Colon (tissue), 2 donors: ENCODE results near the gene HOXB2.
"Not testable (repeated sequence)": the region's sequence is repeated elsewhere in the genome, so short reads cannot be mapped to it uniquely, and the experiment has no call there.

Experiments
- FAIRE-seq: peaks from 2 replicates; lab custom pipeline; 2012; peaks lifted over from hg19 to GRCh38; lab: Jason Lieb, UNC
- donor health status: control.
- donor health status: control.

HOXB2 gene

DNA sequence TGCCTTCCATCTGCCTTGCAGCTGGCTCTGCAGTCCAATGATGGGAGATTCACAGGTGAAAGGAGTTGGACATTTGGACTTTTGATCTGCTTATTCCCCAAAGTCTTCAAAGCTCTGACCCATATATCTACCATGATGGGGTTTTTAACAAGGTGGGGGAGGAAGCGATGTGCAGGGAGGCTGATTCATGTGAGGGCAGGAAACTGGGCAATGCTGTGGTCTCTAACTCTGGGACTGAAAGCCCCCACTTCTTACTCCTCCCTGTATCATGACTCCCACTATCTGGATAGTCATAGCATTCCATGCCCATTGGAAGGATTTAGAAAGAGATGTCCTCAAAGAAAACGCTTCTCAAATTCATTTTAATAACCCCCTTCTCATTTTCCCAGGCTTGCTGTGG lies 30.4 kb downstream of the HOXB2 start:
- no peak for FAIRE-seq

- no peak for FAIRE-seq
Observed at GRCh38 chr17:48513666-48514455, 31.0 kb downstream of the HOXB2 start.

DNA sequence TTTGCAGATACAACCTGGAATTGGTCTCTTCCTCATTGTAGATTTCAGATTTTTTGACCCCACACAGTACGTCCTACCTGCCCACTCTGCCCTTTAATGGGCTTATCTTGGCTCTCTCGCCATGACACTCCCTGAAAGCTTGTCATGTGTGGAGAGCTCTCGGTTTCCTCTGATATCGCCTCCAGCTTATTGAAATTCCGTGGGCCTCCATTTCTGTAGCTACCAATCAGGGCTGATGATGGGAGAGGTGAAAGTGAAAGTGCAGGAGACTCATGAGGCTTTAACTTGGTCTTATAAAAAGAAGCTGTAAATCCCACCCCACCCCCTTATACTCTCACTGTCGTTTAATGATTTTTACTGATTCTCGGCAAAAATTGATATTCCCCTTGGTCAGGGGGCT lies 31.8 kb downstream of the HOXB2 start:
- FAIRE-seq, result no peak

GRCh38 chr17:48510761-48511604 lies 33.9 kb downstream of the HOXB2 start:
- FAIRE-seq, result no peak

- no peak for FAIRE-seq
Observed at GRCh38 chr17:48510381-48510760, 34.5 kb downstream of the HOXB2 start.

- not testable (repeated sequence) for FAIRE-seq
Observed at GRCh38 chr17:48509708-48510107, 35.2 kb downstream of the HOXB2 start.

DNA sequence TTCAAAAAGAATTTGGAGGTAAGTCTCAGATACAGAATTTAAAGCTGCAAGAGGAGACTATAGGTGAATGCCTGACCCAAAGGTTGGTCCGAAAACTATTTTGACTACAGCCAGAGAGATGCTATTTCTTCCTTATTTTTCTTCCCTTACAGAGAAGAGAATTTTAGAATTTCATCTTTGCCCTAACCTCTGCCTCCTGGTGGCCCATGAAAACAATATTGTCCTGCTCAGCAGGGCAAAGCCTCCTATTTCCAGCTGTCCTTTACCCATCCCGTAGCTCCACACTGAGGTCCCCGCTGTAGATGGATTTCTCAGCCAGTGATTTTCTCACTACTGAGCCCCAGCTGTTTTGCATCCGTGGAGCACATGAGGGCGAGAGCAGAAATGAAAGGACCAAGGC lies 38.7 kb downstream of the HOXB2 start:
- FAIRE-seq, result no peak

DNA sequence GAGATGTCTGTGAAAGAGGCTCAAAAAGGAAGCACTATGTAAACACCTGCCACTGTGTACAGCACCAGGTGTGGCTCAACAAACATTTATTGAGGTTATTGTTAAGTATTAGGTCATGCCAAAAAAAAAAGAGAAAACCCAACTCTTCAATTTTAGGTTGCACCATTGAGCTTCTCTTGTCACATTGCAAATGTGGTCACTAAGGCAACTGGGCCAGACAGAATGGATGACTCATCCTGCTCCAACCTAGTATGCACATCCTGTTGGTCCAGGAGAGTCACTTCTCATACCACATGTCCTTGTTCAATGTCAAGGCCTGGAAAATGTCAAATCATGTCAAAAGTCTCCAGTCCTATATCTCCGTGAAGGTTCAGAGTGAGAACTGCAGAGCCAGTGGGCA lies 39.1 kb downstream of the HOXB2 start:
- no peak for FAIRE-seq

- no peak for FAIRE-seq
Observed at GRCh38 chr17:48504953-48505352, 40.0 kb downstream of the HOXB2 start.

DNA sequence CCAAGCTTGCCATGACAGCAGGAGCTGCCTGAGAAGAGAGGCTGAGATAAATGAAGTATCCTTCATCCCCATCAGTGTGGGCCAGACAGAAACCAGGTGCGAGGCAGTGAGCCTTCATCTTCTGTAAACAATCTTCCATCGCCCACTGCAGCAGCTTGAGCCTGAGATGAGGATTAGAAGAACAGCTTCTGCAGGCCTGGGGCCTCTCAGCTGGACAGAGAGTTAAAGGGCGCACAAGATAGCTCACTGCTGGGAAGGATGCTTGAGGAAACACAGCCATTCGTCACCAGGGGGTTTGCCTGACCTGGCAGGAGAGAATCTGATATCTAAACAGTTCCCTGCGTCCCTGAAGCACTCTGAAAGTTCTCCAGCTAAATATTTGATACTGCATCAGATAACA lies 41.2 kb downstream of the HOXB2 start:
- no peak for FAIRE-seq

DNA sequence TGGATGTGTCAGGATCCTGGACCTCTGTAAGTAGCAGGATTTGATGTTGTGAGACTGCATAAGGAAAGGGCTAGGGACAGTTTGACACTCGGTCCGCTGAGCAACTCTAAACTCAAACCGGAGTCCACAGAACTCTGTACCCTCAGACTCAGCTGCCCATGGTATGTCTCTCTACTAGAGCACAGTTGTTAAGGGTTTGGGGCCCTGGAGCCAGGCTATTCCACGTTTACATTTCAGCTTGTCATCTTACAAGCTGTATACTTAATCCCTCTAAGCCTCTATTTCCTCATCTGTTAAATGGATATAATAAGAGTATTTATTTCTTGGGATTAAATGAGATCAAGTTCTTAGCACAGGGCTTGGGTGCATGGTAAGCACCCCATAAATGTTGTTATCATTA lies 42.0 kb downstream of the HOXB2 start:
- no peak for FAIRE-seq

DNA sequence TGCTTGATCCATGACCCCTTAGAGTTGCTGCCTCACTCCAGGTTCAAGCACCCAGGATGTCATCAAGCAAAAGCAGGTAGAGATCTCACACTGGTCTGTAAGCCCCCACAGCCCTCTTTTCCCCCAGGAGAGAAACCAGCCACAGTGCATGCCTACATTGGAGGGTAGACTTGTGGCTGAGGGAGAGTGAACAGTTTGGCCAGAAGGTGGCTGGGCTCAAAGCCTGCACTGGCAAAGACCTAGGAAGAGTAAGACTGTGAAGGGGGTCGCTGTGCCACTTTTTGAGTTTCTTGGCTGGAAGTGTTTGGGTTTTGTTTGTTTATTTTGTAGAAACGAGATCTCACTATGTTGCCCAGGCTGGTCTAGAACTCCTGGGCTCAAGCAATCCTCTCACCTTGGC lies 42.6 kb downstream of the HOXB2 start:
- FAIRE-seq, result no peak

- no peak for FAIRE-seq
Observed at GRCh38 chr17:48500435-48501426, 44.2 kb downstream of the HOXB2 start.

GRCh38 chr17:48499735-48500434 lies 45.0 kb downstream of the HOXB2 start:
- no peak for FAIRE-seq

DNA sequence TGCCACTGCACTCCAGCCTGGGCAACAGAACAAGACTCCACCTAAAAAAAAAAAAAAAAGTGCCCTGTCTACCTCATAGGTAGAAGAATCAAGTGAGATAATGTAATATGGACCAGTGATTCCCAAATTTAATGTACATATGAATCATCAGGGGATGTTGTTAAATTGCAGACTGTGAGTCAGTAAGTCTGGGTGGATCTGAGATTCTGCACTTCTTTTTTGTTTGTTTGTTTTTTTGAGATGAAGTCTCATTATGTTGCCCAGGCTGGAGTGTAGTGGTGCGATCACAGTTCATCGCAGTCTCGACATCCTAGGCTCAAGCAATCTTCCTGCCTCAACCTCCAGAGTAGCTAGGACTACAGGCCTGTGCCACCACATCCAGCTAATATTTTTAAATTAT lies 45.7 kb downstream of the HOXB2 start:
- no peak for FAIRE-seq

DNA sequence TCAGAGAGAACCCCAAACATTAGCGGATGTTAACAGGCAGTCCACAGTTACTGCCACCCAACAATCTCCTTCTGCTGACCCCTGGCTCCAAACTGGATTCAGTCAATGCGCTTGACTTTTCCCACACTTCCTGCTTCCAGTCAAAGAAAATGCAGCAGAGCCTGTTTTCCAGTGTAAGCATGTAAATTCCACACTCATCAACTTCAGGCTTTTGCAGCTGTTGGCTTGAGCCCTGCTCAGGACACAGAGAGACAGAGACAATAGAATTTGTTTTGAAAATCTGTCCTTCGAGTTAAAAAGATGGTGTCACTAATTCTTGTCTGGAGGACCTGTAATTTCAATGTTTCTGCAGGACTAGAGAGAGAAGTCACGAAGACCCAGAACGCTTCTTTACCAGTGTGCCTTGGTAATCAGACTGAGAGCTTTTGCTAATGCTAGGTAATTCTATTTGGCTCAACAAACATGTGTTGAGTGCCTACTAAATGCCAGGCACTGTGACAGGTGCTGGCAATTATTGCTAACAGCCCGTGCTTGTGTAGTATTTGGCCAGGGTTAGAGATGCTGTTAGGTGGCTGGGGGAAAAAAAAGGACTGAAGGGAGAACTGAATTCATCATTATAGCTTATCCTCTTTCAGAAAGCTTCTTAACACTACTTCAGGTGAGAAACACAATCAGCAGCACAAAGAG lies 46.6 kb downstream of the HOXB2 start:
- FAIRE-seq, result no peak

GRCh38 chr17:48497103-48497502 lies 47.8 kb downstream of the HOXB2 start:
- FAIRE-seq, result no peak

- FAIRE-seq, result no peak
Observed at GRCh38 chr17:48494335-48494734, 50.6 kb downstream of the HOXB2 start.
